Peyer's patch (tissue), 4 donors: ENCODE measurements around the gene CTXN3. TPM values are rescaled to one million over a fixed set of nuclear protein-coding genes. Genes with fewer than 3 reads are reported as not detected.

Source experiments
- DNase-seq, 3 donors: peaks; one replicate each; pipeline ENCODE4 v3.0.0-alpha.2; 2017 to 2019
- H3K27ac ChIP-seq, 4 donors: fragments of 200-600 bp; sonication (generic); one replicate each; pipeline ENCODE4 v1.5.1; 2016 to 2019
- H3K27me3 ChIP-seq, 2 donors: fragments of 200-600 bp; sonication (generic); one replicate each; pipeline ENCODE4 v1.5.1; 2019
- H3K36me3 ChIP-seq, 3 donors: fragments of 200-600 bp; sonication (generic); one replicate each; pipeline ENCODE4 v1.5.1; 2016 to 2019
- H3K4me1 ChIP-seq, 4 donors: fragments of 200-600 bp; sonication (generic); one replicate each; pipeline ENCODE4 v1.5.1; 2016 to 2019
- H3K4me3 ChIP-seq, 4 donors: fragments of 200-600 bp; sonication (generic); 1 replicate in 3 of 4; 2 replicates in 1 of 4; pipeline ENCODE4 v1.5.1; 2016 to 2019; ENCODE audit warnings: mild to moderate bottlenecking in 1 of 4
- H3K9me3 ChIP-seq, 4 donors: fragments of 200-600 bp; sonication (generic); one replicate each; pipeline ENCODE4 v1.5.1; 2016 to 2019; ENCODE audit warnings: mild to moderate bottlenecking in 1 of 4
- CTCF ChIP-seq, 6 experiments: fragments of 450-650 bp in 4 of 6; fragments of 200-600 bp in 2 of 6; sonication (generic) in 1 of 6; IDR thresholded peaks; one replicate each; pipeline ENCODE4 v1.5.1; 2017 to 2019; ENCODE audit warnings: antibody characterized with exemption in 6 of 6, mild to moderate bottlenecking in 3 of 6, moderate library complexity in 1 of 6
- POLR2A ChIP-seq, 2 donors: fragments of 450-650 bp; IDR thresholded peaks; one replicate each; pipeline ENCODE4 v1.5.1; 2017; ENCODE audit warnings: antibody characterized with exemption in 2 of 2, mild to moderate bottlenecking in 2 of 2, moderate library complexity in 2 of 2
- total RNA-seq, 4 donors: library from RNA; depleted of rRNA; stranded (reverse); fragments of >200 nt; gene quantifications; one replicate each; pipeline ENCODE4 v1.1.0, GENCODE V29; 2016

Gene CTXN3
- total RNA-seq, 4 donors from 2014 or later: not detected

- Histone ChIP-seq H3K4me1 (no peaks in the 10 kb centered on the region), H3K36me3 (no peaks in the 10 kb centered on the region), H3K27me3 (no peaks in the 10 kb centered on the region), H3K27ac (no peak overlapping the region), H3K4me3 (no peak overlapping the region), H3K9me3 (no peaks in the 10 kb centered on the region)
- DNase-seq: no peak
- TF ChIP-seq POLR2A (IDR thresholded peaks at IDR 0.05) (no peak), CTCF (IDR thresholded peaks at IDR 0.05) (no peak)
Measured at GRCh38 chr5:127702434-127702833, 53.6 kb downstream of the CTXN3 start.

GRCh38 chr5:127702926-127703561 lies 54.2 kb downstream of the CTXN3 start, which contains the start of gene CCDC192:
TSS of gene CCDC192 (plus strand) at chr5:127703391. CDS start at chr5:127703446, 55 bp downstream.
- Histone ChIP-seq H3K36me3 (no peaks in the 10 kb centered on the region), H3K4me3 (no peak within 1 kb of the TSS), H3K27me3 (no peaks in the 10 kb centered on the region), H3K4me1 (no peaks in the 10 kb centered on the region), H3K9me3 (no peaks in the 10 kb centered on the region), H3K27ac (no peak within 1 kb of the TSS)
- TF ChIP-seq CTCF (IDR thresholded peaks at IDR 0.05) (no peak), POLR2A (IDR thresholded peaks at IDR 0.05) (no peak)
- DNase-seq: no peak

- no peak overlapping the region for H3K4me3 ChIP-seq
- TF ChIP-seq POLR2A (IDR thresholded peaks at IDR 0.05) (no peak), CTCF (IDR thresholded peaks at IDR 0.05) (no peak)
- no peak for DNase-seq
- H3K36me3 ChIP-seq: no peaks in the 10 kb centered on the region
- no peaks in the 10 kb centered on the region for H3K27me3 ChIP-seq
- no peaks in the 10 kb centered on the region for H3K4me1 ChIP-seq
- H3K9me3 ChIP-seq: no peaks in the 10 kb centered on the region
- H3K27ac ChIP-seq: peak overlapping the region in 2 of 4 donors; percentile 5 to 6
Measured at GRCh38 chr5:127705120-127705892, 56.4 kb downstream of the CTXN3 start.

- DNase-seq: no peak
- Histone ChIP-seq H3K27me3 (no peaks in the 10 kb centered on the region), H3K36me3 (no peaks in the 10 kb centered on the region), H3K4me3 (no peak overlapping the region), H3K9me3 (no peaks in the 10 kb centered on the region), H3K4me1 (no peaks in the 10 kb centered on the region), H3K27ac (peak overlapping the region in 1 of 4 donors; percentile 29)
- TF ChIP-seq POLR2A (IDR thresholded peaks at IDR 0.05): no peak
- TF ChIP-seq CTCF (IDR thresholded peaks at IDR 0.05): no peak
Measured at GRCh38 chr5:127706691-127707090, 57.8 kb downstream of the CTXN3 start.

GRCh38 chr5:127707209-127707608 lies 58.3 kb downstream of the CTXN3 start:
- H3K4me3 ChIP-seq: no peak overlapping the region
- H3K4me1 ChIP-seq: no peaks in the 10 kb centered on the region
- no peaks in the 10 kb centered on the region for H3K36me3 ChIP-seq
- no peak for TF ChIP-seq CTCF (IDR thresholded peaks at IDR 0.05)
- TF ChIP-seq POLR2A (IDR thresholded peaks at IDR 0.05): no peak
- no peaks in the 10 kb centered on the region for H3K27me3 ChIP-seq
- no peak for DNase-seq
- no peaks in the 10 kb centered on the region for H3K9me3 ChIP-seq
- H3K27ac ChIP-seq: peak overlapping the region in 1 of 4 donors; percentile 29

Other genes starting within 250 kb of the CTXN3 start
- 10 to 100 TPM; 34.1 to 60.9 (median 46.3) TPM for gene PRRC1, start 131.4 kb upstream of the CTXN3 start, total RNA-seq
- gene CCDC192, start 54.3 kb downstream of the CTXN3 start, total RNA-seq: not detected